HL-60 (cell line): ENCODE results near the gene TRAF3IP3.

Experiments
- GABPA ChIP-seq: IDR thresholded peaks from 2 replicates; pipeline ENCODE4 v1.6.1; 2012; ENCODE audit warnings: low read depth
- POLR2AphosphoS5 ChIP-seq: IDR thresholded peaks from 2 replicates; pipeline ENCODE4 v1.6.1; 2012; ENCODE audit warnings: low read depth
- SPI1 ChIP-seq: IDR thresholded peaks from 2 replicates; pipeline ENCODE4 v1.6.1; 2012; ENCODE audit warnings: low read depth, mild to moderate bottlenecking, borderline replicate concordance
- TF ChIP-seq, protein P1 (sequence below): IDR thresholded peaks from one replicate; pipeline ENCODE4 v1.5.1; 2011; ENCODE audit warnings: low read length, control low read depth, inconsistent platforms; ENCODE audit not compliant: insufficient read depth
- TF ChIP-seq, protein P2 (sequence below): IDR thresholded peaks from 2 replicates; pipeline ENCODE4 v1.6.1; 2012; ENCODE audit warnings: low read depth; ENCODE audit not compliant: insufficient replicate concordance

- TF ChIP-seq, protein P1, sequence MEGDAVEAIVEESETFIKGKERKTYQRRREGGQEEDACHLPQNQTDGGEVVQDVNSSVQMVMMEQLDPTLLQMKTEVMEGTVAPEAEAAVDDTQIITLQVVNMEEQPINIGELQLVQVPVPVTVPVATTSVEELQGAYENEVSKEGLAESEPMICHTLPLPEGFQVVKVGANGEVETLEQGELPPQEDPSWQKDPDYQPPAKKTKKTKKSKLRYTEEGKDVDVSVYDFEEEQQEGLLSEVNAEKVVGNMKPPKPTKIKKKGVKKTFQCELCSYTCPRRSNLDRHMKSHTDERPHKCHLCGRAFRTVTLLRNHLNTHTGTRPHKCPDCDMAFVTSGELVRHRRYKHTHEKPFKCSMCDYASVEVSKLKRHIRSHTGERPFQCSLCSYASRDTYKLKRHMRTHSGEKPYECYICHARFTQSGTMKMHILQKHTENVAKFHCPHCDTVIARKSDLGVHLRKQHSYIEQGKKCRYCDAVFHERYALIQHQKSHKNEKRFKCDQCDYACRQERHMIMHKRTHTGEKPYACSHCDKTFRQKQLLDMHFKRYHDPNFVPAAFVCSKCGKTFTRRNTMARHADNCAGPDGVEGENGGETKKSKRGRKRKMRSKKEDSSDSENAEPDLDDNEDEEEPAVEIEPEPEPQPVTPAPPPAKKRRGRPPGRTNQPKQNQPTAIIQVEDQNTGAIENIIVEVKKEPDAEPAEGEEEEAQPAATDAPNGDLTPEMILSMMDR: no peak
- TF ChIP-seq, protein P2, sequence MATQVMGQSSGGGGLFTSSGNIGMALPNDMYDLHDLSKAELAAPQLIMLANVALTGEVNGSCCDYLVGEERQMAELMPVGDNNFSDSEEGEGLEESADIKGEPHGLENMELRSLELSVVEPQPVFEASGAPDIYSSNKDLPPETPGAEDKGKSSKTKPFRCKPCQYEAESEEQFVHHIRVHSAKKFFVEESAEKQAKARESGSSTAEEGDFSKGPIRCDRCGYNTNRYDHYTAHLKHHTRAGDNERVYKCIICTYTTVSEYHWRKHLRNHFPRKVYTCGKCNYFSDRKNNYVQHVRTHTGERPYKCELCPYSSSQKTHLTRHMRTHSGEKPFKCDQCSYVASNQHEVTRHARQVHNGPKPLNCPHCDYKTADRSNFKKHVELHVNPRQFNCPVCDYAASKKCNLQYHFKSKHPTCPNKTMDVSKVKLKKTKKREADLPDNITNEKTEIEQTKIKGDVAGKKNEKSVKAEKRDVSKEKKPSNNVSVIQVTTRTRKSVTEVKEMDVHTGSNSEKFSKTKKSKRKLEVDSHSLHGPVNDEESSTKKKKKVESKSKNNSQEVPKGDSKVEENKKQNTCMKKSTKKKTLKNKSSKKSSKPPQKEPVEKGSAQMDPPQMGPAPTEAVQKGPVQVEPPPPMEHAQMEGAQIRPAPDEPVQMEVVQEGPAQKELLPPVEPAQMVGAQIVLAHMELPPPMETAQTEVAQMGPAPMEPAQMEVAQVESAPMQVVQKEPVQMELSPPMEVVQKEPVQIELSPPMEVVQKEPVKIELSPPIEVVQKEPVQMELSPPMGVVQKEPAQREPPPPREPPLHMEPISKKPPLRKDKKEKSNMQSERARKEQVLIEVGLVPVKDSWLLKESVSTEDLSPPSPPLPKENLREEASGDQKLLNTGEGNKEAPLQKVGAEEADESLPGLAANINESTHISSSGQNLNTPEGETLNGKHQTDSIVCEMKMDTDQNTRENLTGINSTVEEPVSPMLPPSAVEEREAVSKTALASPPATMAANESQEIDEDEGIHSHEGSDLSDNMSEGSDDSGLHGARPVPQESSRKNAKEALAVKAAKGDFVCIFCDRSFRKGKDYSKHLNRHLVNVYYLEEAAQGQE: no peak
- TF ChIP-seq POLR2AphosphoS5: no peak
- no peak for TF ChIP-seq GABPA
- no peak for TF ChIP-seq SPI1
Observed at GRCh38 chr1:209708297-209708696, 47.6 kb upstream of the TRAF3IP3 start.
